DMS 273 (cell line): ENCODE measurements around the gene UBQLN1.
"Not testable (repeated sequence)": the region's sequence is repeated elsewhere in the genome, so short reads cannot be mapped to it uniquely, and the experiment has no call there.

Source experiments
- DNase-seq: peaks from one replicate; lab custom pipeline; 2025; ENCODE audit not compliant: unreplicated experiment; lab: John Stamatoyannopoulos, UW

The UBQLN1 gene

GRCh38 chr9:83707768-83708514 lies at the start of gene UBQLN1:
UBQLN1 (minus strand) TSS chr9:83707958; CDS start chr9:83707679, 279 bp downstream.
- DNase-seq: peak; percentile 94

GRCh38 chr9:83754383-83754977 lies 46.7 kb upstream of the UBQLN1 start:
- DNase-seq: no peak

GRCh38 chr9:83749706-83750105 lies 41.9 kb upstream of the UBQLN1 start:
- no peak for DNase-seq

GRCh38 chr9:83744206-83744605 lies 36.4 kb upstream of the UBQLN1 start:
- no peak for DNase-seq

GRCh38 chr9:83733739-83734138 lies 26.0 kb upstream of the UBQLN1 start:
- no peak for DNase-seq

GRCh38 chr9:83728591-83729368 lies 21.0 kb upstream of the UBQLN1 start:
- DNase-seq: not testable (repeated sequence)

- DNase-seq: no peak
Measured at GRCh38 chr9:83724436-83724835, 16.7 kb upstream of the UBQLN1 start.

GRCh38 chr9:83722726-83723495 lies 15.2 kb upstream of the UBQLN1 start:
- DNase-seq: no peak

GRCh38 chr9:83721509-83721908 lies 13.8 kb upstream of the UBQLN1 start:
- no peak for DNase-seq

- no peak for DNase-seq
Measured at GRCh38 chr9:83715794-83716193, 8.0 kb upstream of the UBQLN1 start.

- no peak for DNase-seq
Measured at GRCh38 chr9:83715221-83715620, 7.5 kb upstream of the UBQLN1 start.

GRCh38 chr9:83714329-83714728 lies 6.6 kb upstream of the UBQLN1 start:
- peak; percentile 17 for DNase-seq

GRCh38 chr9:83708515-83709158 lies 879 bp upstream of the UBQLN1 start:
- peak; percentile 40 for DNase-seq

GRCh38 chr9:83707518-83707767 lies 315 bp downstream of the UBQLN1 start:
- peak; percentile 86 for DNase-seq

- peak; percentile 79 for DNase-seq
Measured at GRCh38 chr9:83706676-83707517, 861 bp downstream of the UBQLN1 start.

GRCh38 chr9:83705219-83705651 lies 2.5 kb downstream of the UBQLN1 start:
- not testable (repeated sequence) for DNase-seq

- no peak for DNase-seq
Measured at GRCh38 chr9:83701769-83702168, 6.0 kb downstream of the UBQLN1 start.

GRCh38 chr9:83701286-83701685 lies 6.5 kb downstream of the UBQLN1 start:
- no peak for DNase-seq

GRCh38 chr9:83699615-83700014 lies 8.1 kb downstream of the UBQLN1 start:
- DNase-seq: no peak

GRCh38 chr9:83698976-83699585 lies 8.7 kb downstream of the UBQLN1 start:
- DNase-seq: no peak
